Kidney (tissue), 14 donors: ENCODE results near the gene FGD3. TPM values are rescaled to one million over a fixed set of nuclear protein-coding genes. Genes with fewer than 3 reads are reported as not detected.
A peak's percentile ranks its signal among the peaks of the same experiment; 100 is the strongest.

Source experiments
- DNase-seq, 5 donors: peaks; one replicate each; pipeline ENCODE4 v3.0.0-alpha.2; 2013 to 2020
- FAIRE-seq: peaks from 2 replicates; lab custom pipeline; 2012; peaks lifted over from hg19 to GRCh38; lab: Jason Lieb, UNC
- H3K27ac ChIP-seq, 2 donors: one replicate each; pipeline ENCODE4 v1.7.0; 2013; ENCODE audit warnings: low read depth in 2 of 2, low read length in 2 of 2, inconsistent platforms in 1 of 2
- H3K27me3 ChIP-seq: one replicate; pipeline ENCODE4 v1.7.1; 2013; ENCODE audit warnings: low read length, inconsistent platforms; ENCODE audit not compliant: control insufficient read depth, insufficient read depth
- H3K36me3 ChIP-seq, 3 donors: one replicate each; pipeline versions ENCODE4 v1.7.0 to v1.7.1; 2013; ENCODE audit warnings: low read length in 3 of 3, control low read depth in 1 of 3, inconsistent platforms in 1 of 3; ENCODE audit not compliant: insufficient read depth in 3 of 3, control insufficient read depth in 2 of 3
- H3K4me1 ChIP-seq, 3 donors: one replicate each; pipeline versions ENCODE4 v1.7.0 to v1.7.1; 2013; ENCODE audit warnings: low read length in 3 of 3, inconsistent platforms in 1 of 3, low read depth in 1 of 3; ENCODE audit not compliant: control insufficient read depth in 2 of 3, insufficient read depth in 2 of 3
- H3K4me3 ChIP-seq, 3 donors: one replicate each; pipeline versions ENCODE4 v1.7.0 to v1.8.1; 2013; ENCODE audit warnings: low read length in 3 of 3, control low read depth in 1 of 3, inconsistent platforms in 1 of 3
- H3K9ac ChIP-seq, 3 donors: one replicate each; pipeline versions ENCODE4 v1.7.0 to v1.7.1; 2013; ENCODE audit warnings: low read length in 3 of 3, control low read depth in 1 of 3, inconsistent platforms in 1 of 3
- H3K9me3 ChIP-seq, 3 donors: one replicate each; pipeline versions ENCODE4 v1.7.0 to v1.7.1; 2013; ENCODE audit warnings: low read length in 3 of 3, control low read depth in 1 of 3, inconsistent platforms in 1 of 3; ENCODE audit not compliant: control insufficient read depth in 2 of 3, insufficient read depth in 1 of 3
- intact Hi-C: fragments of 100-400 bp; cut with DNase I; formaldehyde crosslinking; loops from one replicate; pipeline ENCODE4 v1.11.1; 2022
- polyA plus RNA-seq: library from polyadenylated mRNA; stranded (reverse); fragments of 350-450 nt; fragmentation: Illumina TruSeq; extraction: RNeasy Lipid Tissue Mini Kit (QIAGEN cat#74804); gene quantifications from one replicate; pipeline ENCODE4 v1.2.3, GENCODE V29; 2014; ENCODE audit warnings: low read depth, low replicate concordance; ENCODE audit not compliant: insufficient read depth
- total RNA-seq: library from RNA; stranded (reverse); fragmentation: NEBNext Ultra II Directional; extraction: Animal tissue kit (Norgen Biotek cat#: 25700); gene quantifications from one replicate; pipeline ENCODE4 v1.2.1, GENCODE V29; 2021
- TF ChIP-seq, protein P1 (sequence below): IDR thresholded peaks from 3 replicates; pipeline ENCODE4 v1.5.1; 2012; ENCODE audit warnings: mild to moderate bottlenecking, moderate library complexity, borderline replicate concordance; ENCODE audit not compliant: insufficient read depth; ENCODE audit errors: extremely low read depth
- donor health status: control.
- donor health status: control.
- donor health status: control.
- donor health status: control.
- donor health status: control.
- donor health status: DM: yes; HTN: yes; CAD: no.
- donor health status: Normal renal cell carcinoma (clear cell type).

FGD3 gene
- total and polyA plus RNA-seq, 2 donors from 2014 or later: 7.4 to 12.1 TPM

GRCh38 chr9:93037476-93037971 is 90.2 kb downstream of the FGD3 start:
- TF ChIP-seq, protein P1, sequence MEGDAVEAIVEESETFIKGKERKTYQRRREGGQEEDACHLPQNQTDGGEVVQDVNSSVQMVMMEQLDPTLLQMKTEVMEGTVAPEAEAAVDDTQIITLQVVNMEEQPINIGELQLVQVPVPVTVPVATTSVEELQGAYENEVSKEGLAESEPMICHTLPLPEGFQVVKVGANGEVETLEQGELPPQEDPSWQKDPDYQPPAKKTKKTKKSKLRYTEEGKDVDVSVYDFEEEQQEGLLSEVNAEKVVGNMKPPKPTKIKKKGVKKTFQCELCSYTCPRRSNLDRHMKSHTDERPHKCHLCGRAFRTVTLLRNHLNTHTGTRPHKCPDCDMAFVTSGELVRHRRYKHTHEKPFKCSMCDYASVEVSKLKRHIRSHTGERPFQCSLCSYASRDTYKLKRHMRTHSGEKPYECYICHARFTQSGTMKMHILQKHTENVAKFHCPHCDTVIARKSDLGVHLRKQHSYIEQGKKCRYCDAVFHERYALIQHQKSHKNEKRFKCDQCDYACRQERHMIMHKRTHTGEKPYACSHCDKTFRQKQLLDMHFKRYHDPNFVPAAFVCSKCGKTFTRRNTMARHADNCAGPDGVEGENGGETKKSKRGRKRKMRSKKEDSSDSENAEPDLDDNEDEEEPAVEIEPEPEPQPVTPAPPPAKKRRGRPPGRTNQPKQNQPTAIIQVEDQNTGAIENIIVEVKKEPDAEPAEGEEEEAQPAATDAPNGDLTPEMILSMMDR: no peak
- Histone ChIP-seq H3K27ac (no peak overlapping the region), H3K9ac (no peak overlapping the region), H3K27me3 (no peaks in the 10 kb centered on the region), H3K4me3 (no peak overlapping the region), H3K9me3 (no peaks in the 10 kb centered on the region), H3K4me1 (no peaks in the 10 kb centered on the region), H3K36me3 (no peaks in the 10 kb centered on the region)
- FAIRE-seq (no peak), DNase-seq (peak in 2 of 5 donors; percentile 38 to 66)
- intact Hi-C loops: no loop called here

GRCh38 chr9:93038918-93039317 is 91.6 kb downstream of the FGD3 start:
- intact Hi-C loops: no loop called here
- TF ChIP-seq, protein P1: no peak
- Histone ChIP-seq H3K9me3 (no peaks in the 10 kb centered on the region), H3K9ac (no peak overlapping the region), H3K27me3 (no peaks in the 10 kb centered on the region), H3K4me1 (no peaks in the 10 kb centered on the region), H3K4me3 (no peak overlapping the region), H3K36me3 (no peaks in the 10 kb centered on the region), H3K27ac (no peak overlapping the region)
- DNase-seq (no peak), FAIRE-seq (no peak)

DNA sequence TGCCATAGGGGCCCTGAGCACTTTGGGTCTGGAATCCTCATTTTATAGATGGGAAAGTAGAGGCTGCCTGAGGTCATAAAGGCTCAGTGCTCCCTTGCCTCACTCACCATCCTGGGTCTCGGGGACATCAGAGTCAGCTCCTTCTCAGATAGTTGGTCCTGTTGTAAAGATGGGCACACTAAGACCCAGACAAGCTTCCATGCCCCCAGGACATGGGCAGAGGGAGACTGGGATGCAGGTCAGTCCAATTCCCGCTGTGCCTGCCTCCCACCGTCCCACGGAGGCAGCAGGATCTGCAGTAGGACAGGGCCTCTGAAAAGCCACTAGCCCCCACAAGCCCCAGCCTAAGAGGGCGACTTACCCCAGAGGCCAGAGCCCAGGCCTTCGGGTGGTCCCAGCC is 92.1 kb downstream of the FGD3 start:
- no peak for DNase-seq
- Histone ChIP-seq H3K36me3 (no peaks in the 10 kb centered on the region), H3K9me3 (no peaks in the 10 kb centered on the region), H3K4me1 (no peaks in the 10 kb centered on the region), H3K9ac (no peak overlapping the region), H3K27me3 (no peaks in the 10 kb centered on the region), H3K27ac (no peak overlapping the region), H3K4me3 (no peak overlapping the region)
- intact Hi-C loops: no loop called here
- TF ChIP-seq, protein P1: no peak
- FAIRE-seq: no peak

DNA sequence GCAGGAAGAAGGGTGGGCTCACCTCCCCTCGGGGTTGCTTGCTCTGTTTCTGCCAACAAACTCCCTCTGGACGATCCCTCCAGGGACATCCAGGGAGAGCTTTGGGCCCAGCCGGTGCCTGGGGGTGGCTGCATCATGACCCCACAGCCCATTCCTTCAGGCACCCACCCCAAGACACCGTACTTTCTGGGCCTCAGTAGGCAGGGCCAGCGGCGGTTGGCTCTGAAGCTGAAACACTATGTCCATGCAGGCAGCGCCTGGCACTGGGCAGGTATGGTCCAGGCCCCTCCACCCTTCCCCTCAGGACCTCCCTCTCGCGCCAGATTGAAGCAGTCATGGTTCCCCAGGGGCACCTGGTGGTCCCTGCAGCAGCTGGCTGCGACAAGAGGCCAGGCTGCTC is 92.7 kb downstream of the FGD3 start:
- DNase-seq (peak in 1 of 5 donors; percentile 58), FAIRE-seq (no peak)
- Histone ChIP-seq H3K4me3 (no peak overlapping the region), H3K4me1 (no peaks in the 10 kb centered on the region), H3K36me3 (no peaks in the 10 kb centered on the region), H3K27me3 (no peaks in the 10 kb centered on the region), H3K9me3 (no peaks in the 10 kb centered on the region), H3K9ac (no peak overlapping the region), H3K27ac (no peak overlapping the region)
- TF ChIP-seq, protein P1: no peak
- intact Hi-C loops: no loop called here
